HCT116 (cell line): ENCODE results near the gene SYNJ2. TPM values are rescaled to one million over a fixed set of nuclear protein-coding genes. Genes with fewer than 3 reads are reported as not detected.

ENCODE experiments used
- ATAC-seq: fragments of 200-7000 bp; cut with Tn5 transposase; 2 replicates; pipeline ENCODE4 v1.9.1; 2020; ENCODE audit warnings: mild to moderate bottlenecking, moderate library complexity
- BruUV-seq: library from RNA; stranded (reverse); fragments of 400-500 nt; replicated peaks from 2 replicates; lab custom pipeline; 2021; lab: Mats Ljungman, UMichigan
- CTCF ChIA-PET: fragments of 300-600 bp; sonication (Branson Sonifier 250); formaldehyde crosslinking; loops from one replicate; lab custom pipeline; 2021; ENCODE audit warnings: antibody characterized with exemption; lab: Charles Lee
- POLR2A ChIA-PET: fragments of 300-600, 350-600 bp; sonication (Branson Sonifier 250); formaldehyde crosslinking; loops from one replicate; lab custom pipeline; 2021; ENCODE audit warnings: antibody characterized with exemption; lab: Charles Lee
- RAD21 ChIA-PET, 2 experiments: fragments of 300-600 bp; sonication (Branson Sonifier 250); formaldehyde crosslinking; loops; one replicate each; lab custom pipeline; 2023; ENCODE audit warnings: low total read pairs in 2 of 2; ENCODE audit not compliant: uncharacterized antibody in 2 of 2, unreplicated experiment in 2 of 2, low non-redundant PET in 1 of 2; lab: Charles Lee
- DNase-seq: peaks from one replicate; pipeline ENCODE4 v3.0.0-alpha.2; 2010; ENCODE audit warnings: low read depth, low spot score
- H2AFZ ChIP-seq: fragments of 200-600 bp; shearing (Covaris generic), sonication (generic); 2 replicates; pipeline ENCODE4 v1.6.1; 2017; ENCODE audit warnings: low read depth, mixed run types, mixed read lengths, antibody characterized with exemption, low read length; ENCODE audit not compliant: poor library complexity, severe bottlenecking
- H3K27ac ChIP-seq: 2 replicates; pipeline ENCODE4 v1.5.1; 2012; ENCODE audit warnings: low read depth, low read length
- H3K27me3 ChIP-seq: fragments of 200-600 bp; sonication (generic); 2 replicates; pipeline ENCODE4 v1.6.1; 2016; ENCODE audit warnings: mixed run types, low read length, mixed read lengths; ENCODE audit not compliant: insufficient read depth
- H3K36me3 ChIP-seq, 2 experiments: fragments of 200-500 bp in 1 of 2; fragments of 200-600 bp in 1 of 2; sonication (Bioruptor generic) in 1 of 2; sonication (generic) in 1 of 2; 2 replicates each; pipeline versions ENCODE4 v1.5.1 to v1.6.1; 2014 to 2016; ENCODE audit warnings: low read length in 2 of 2, inconsistent platforms in 1 of 2, mixed read lengths in 1 of 2, mixed run types in 1 of 2; ENCODE audit not compliant: insufficient read depth in 2 of 2, control insufficient read depth in 1 of 2
- H3K4me1 ChIP-seq, 2 experiments: fragments of 200-600 bp in 1 of 2; sonication (generic) in 1 of 2; 2 replicates each; pipeline versions ENCODE4 v1.5.1 to v1.6.1; 2012 to 2017; ENCODE audit warnings: low read length in 2 of 2, inconsistent platforms in 1 of 2, mild to moderate bottlenecking in 1 of 2, mixed read lengths in 1 of 2, mixed run types in 1 of 2, moderate library complexity in 1 of 2; ENCODE audit not compliant: insufficient read depth in 2 of 2, control insufficient read depth in 1 of 2
- H3K4me2 ChIP-seq: fragments of 200-600 bp; sonication (generic); 2 replicates; pipeline ENCODE4 v1.6.1; 2017; ENCODE audit warnings: mixed run types, low read length, mixed read lengths
- H3K4me3 ChIP-seq, 2 experiments: fragments of 200-600 bp in 1 of 2; sonication (generic) in 1 of 2; replicated peaks in 1 of 2; 2 replicates each; pipeline ENCODE4 v1.5.1; 2011 to 2016; ENCODE audit warnings: low read length in 2 of 2, control low read depth in 1 of 2, low read depth in 1 of 2, mild to moderate bottlenecking in 1 of 2, mixed read lengths in 1 of 2, mixed run types in 1 of 2
- H3K79me2 ChIP-seq: fragments of 200-600 bp; sonication (generic); 2 replicates; pipeline ENCODE4 v1.6.1; 2017; ENCODE audit warnings: mild to moderate bottlenecking, mixed run types, low read length, moderate library complexity, mixed read lengths; ENCODE audit not compliant: insufficient read depth
- H3K9ac ChIP-seq: fragments of 200-600 bp; sonication (generic); 2 replicates; pipeline ENCODE4 v1.6.1; 2016; ENCODE audit warnings: low read length, mixed read lengths
- H3K9me2 ChIP-seq: fragments of 200-600 bp; sonication (generic), shearing (Covaris generic); 2 replicates; pipeline ENCODE4 v1.6.1; 2017; ENCODE audit warnings: mixed run types, mild to moderate bottlenecking, moderate library complexity; ENCODE audit not compliant: insufficient read depth
- H3K9me3 ChIP-seq, 2 experiments: fragments of 200-500 bp in 1 of 2; fragments of 200-600 bp in 1 of 2; sonication (Bioruptor generic) in 1 of 2; sonication (generic) in 1 of 2; 2 replicates each; pipeline ENCODE4 v1.6.1; 2014 to 2017; ENCODE audit warnings: low read length in 2 of 2, mixed read lengths in 2 of 2, inconsistent platforms in 1 of 2, low read depth in 1 of 2, mild to moderate bottlenecking in 1 of 2, mixed run types in 1 of 2, moderate library complexity in 1 of 2; ENCODE audit not compliant: control insufficient read depth in 1 of 2, insufficient read depth in 1 of 2
- H4K20me1 ChIP-seq: fragments of 200-600 bp; sonication (generic), shearing (Covaris generic); 2 replicates; pipeline ENCODE4 v1.6.1; 2017; ENCODE audit warnings: mixed run types, mild to moderate bottlenecking, moderate library complexity; ENCODE audit not compliant: insufficient read depth
- CBX3 ChIP-seq: IDR thresholded peaks from 2 replicates; pipeline ENCODE4 v1.6.1; 2012; ENCODE audit warnings: low read depth
- CEBPB ChIP-seq: IDR thresholded peaks from 2 replicates; pipeline ENCODE4 v1.6.1; 2012; ENCODE audit warnings: low read depth
- EGR1 ChIP-seq: IDR thresholded peaks from 2 replicates; pipeline ENCODE4 v1.6.1; 2012; ENCODE audit warnings: low read depth
- EZH2 ChIP-seq: fragments of 200-600 bp; sonication (generic); IDR thresholded peaks from 2 replicates; pipeline ENCODE4 v1.6.1; 2017; ENCODE audit warnings: antibody characterized with exemption, mixed run types
- EZH2phosphoT487 ChIP-seq: fragments of 200-600 bp; IDR thresholded peaks from 2 replicates; pipeline ENCODE4 v1.6.1; 2018; ENCODE audit warnings: antibody characterized with exemption, borderline replicate concordance
- FOSL1 ChIP-seq: IDR thresholded peaks from 2 replicates; pipeline ENCODE4 v1.6.1; 2012; ENCODE audit warnings: low read depth
- JUND ChIP-seq: IDR thresholded peaks from 2 replicates; pipeline ENCODE4 v1.6.1; 2012
- MAX ChIP-seq: IDR thresholded peaks from 2 replicates; pipeline ENCODE4 v1.6.1; 2012
- POLR2A ChIP-seq: IDR thresholded peaks from 2 replicates; pipeline ENCODE4 v1.7.0; 2011; ENCODE audit warnings: borderline replicate concordance; ENCODE audit not compliant: insufficient read depth, insufficient read length; ENCODE audit errors: extremely low read depth
- SP1 ChIP-seq: IDR thresholded peaks from 2 replicates; pipeline ENCODE4 v1.6.1; 2012; ENCODE audit warnings: low read depth
- SRF ChIP-seq: IDR thresholded peaks from 2 replicates; pipeline ENCODE4 v1.6.1; 2012; ENCODE audit warnings: low read depth
- YY1 ChIP-seq: IDR thresholded peaks from 2 replicates; pipeline ENCODE4 v1.6.1; 2011; ENCODE audit warnings: low read length, low read depth, moderate library complexity, mild to moderate bottlenecking; ENCODE audit not compliant: insufficient replicate concordance; ENCODE audit errors: extremely low read depth
- ZBTB33 ChIP-seq: IDR thresholded peaks from 2 replicates; pipeline ENCODE4 v1.6.1; 2011; ENCODE audit warnings: mild to moderate bottlenecking, low read length, moderate library complexity; ENCODE audit not compliant: insufficient replicate concordance; ENCODE audit errors: extremely low read depth
- ZFX ChIP-seq: fragments of 450-650 bp; IDR thresholded peaks from 2 replicates; pipeline ENCODE4 v1.6.1; 2017
- intact Hi-C: fragments of 100-400 bp; cut with micrococcal nuclease; formaldehyde crosslinking; loops from 2 replicates; pipeline ENCODE4 v1.10.0; 2022
- total RNA-seq: library from RNA; stranded (reverse); gene quantifications from one replicate; pipeline ENCODE4 v1.2.1, GENCODE V29; 2021; ENCODE audit not compliant: unreplicated experiment
- TF ChIP-seq, protein P1 (sequence below), 3 experiments: fragments of 200-600 bp in 1 of 3; sonication (generic) in 1 of 3; IDR thresholded peaks in 2 of 3; conservative IDR thresholded peaks in 1 of 3; 2 replicates each; pipeline ENCODE4 v1.5.1; 2012 to 2017; ENCODE audit warnings: low read depth in 2 of 3, low read length in 2 of 3, antibody characterized with exemption in 1 of 3, borderline replicate concordance in 1 of 3, control low read depth in 1 of 3, mild to moderate bottlenecking in 1 of 3, mixed read lengths in 1 of 3, mixed run types in 1 of 3, moderate library complexity in 1 of 3; ENCODE audit not compliant: insufficient read depth in 1 of 3

SYNJ2 gene
- total RNA-seq, 1 experiment from 2014 or later = 23.9 TPM

- Histone ChIP-seq H3K9me2 (no peaks in the 10 kb centered on the region), H3K4me2 (no peak overlapping the region), H3K9ac (no peak overlapping the region), H3K79me2 (peaks cover 60% of the 10 kb centered on the region), H3K9me3 (no peaks in the 10 kb centered on the region), H3K27ac (no peak overlapping the region), H3K36me3 (no peaks in the 10 kb centered on the region), H3K4me1 (peaks cover 30 to 39% of the 10 kb centered on the region in 2 experiments), H3K27me3 (no peaks in the 10 kb centered on the region), H2AFZ (no peak overlapping the region), H3K4me3 (no peak overlapping the region), H4K20me1 (no peaks in the 10 kb centered on the region)
- ChIA-PET CTCF (no interaction called here), POLR2A (no interaction called here), RAD21 (no interaction called here)
- DNase-seq (no peak), ATAC-seq (no peak)
- intact Hi-C loops = no loop called here
- TF ChIP-seq EGR1 = no peak
- no peak for TF ChIP-seq POLR2A
- no peak for TF ChIP-seq ZBTB33
- no peak for TF ChIP-seq JUND
- no peak for TF ChIP-seq CBX3
- TF ChIP-seq SP1 = no peak
- no TSS peak for BruUV-seq
Measured at GRCh38 chr6:158006821-158007570, 25.3 kb downstream of the SYNJ2 start.

GRCh38 chr6:158008864-158009113, 27.1 kb downstream of the SYNJ2 start:
- Histone ChIP-seq H3K79me2 (peaks cover 56% of the 10 kb centered on the region), H3K4me1 (peaks cover 13 to 21% of the 10 kb centered on the region in 2 experiments), H3K9me3 (no peaks in the 10 kb centered on the region), H3K4me3 (no peak overlapping the region), H3K36me3 (no peaks in the 10 kb centered on the region), H4K20me1 (no peaks in the 10 kb centered on the region), H3K27ac (no peak overlapping the region), H3K9ac (no peak overlapping the region), H3K9me2 (no peaks in the 10 kb centered on the region), H3K27me3 (no peaks in the 10 kb centered on the region), H3K4me2 (no peak overlapping the region), H2AFZ (no peak overlapping the region)
- ChIA-PET RAD21 (no interaction called here), CTCF (interaction anchor here (0.8 kb wide), 1 partner anchor 8 kb away, joined by 3 read pairs; no protein-coding TSS in a partner anchor), POLR2A (no interaction called here)
- intact Hi-C loops = no loop called here
- BruUV-seq = no TSS peak
- DNase-seq = no peak
- ATAC-seq = no peak
- no peak for TF ChIP-seq SRF
- no peak for TF ChIP-seq CEBPB
- no peak for TF ChIP-seq EZH2
- no peak for TF ChIP-seq YY1
- TF ChIP-seq SP1 = no peak
- TF ChIP-seq, protein P1, sequence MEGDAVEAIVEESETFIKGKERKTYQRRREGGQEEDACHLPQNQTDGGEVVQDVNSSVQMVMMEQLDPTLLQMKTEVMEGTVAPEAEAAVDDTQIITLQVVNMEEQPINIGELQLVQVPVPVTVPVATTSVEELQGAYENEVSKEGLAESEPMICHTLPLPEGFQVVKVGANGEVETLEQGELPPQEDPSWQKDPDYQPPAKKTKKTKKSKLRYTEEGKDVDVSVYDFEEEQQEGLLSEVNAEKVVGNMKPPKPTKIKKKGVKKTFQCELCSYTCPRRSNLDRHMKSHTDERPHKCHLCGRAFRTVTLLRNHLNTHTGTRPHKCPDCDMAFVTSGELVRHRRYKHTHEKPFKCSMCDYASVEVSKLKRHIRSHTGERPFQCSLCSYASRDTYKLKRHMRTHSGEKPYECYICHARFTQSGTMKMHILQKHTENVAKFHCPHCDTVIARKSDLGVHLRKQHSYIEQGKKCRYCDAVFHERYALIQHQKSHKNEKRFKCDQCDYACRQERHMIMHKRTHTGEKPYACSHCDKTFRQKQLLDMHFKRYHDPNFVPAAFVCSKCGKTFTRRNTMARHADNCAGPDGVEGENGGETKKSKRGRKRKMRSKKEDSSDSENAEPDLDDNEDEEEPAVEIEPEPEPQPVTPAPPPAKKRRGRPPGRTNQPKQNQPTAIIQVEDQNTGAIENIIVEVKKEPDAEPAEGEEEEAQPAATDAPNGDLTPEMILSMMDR (IDR thresholded peaks at IDR 0.05 in 2 of 3, conservative IDR thresholded peaks at IDR 0.05 in 1 of 3; ENCODE audit: borderline replicate concordance in 1 of 3, insufficient read depth in 1 of 3, low read depth in 2 of 3, low read length in 2 of 3) = no peak
- TF ChIP-seq ZFX = no peak
- no peak for TF ChIP-seq EGR1
- no peak for TF ChIP-seq JUND
- no peak for TF ChIP-seq CBX3
- TF ChIP-seq FOSL1 = no peak
- TF ChIP-seq MAX = no peak
- no peak for TF ChIP-seq EZH2phosphoT487
- TF ChIP-seq, all 23 proteins: peak for 0
